BJ (cell line): ENCODE measurements around the gene CELA2A. TPM values are rescaled to one million over a fixed set of nuclear protein-coding genes. Genes with fewer than 3 reads are reported as not detected.
"Not testable (repeated sequence)": the region's sequence is repeated elsewhere in the genome, so short reads cannot be mapped to it uniquely, and the experiment has no call there.

ENCODE experiments used
- CTCF ChIA-PET: fragments of 350-600 bp; formaldehyde crosslinking; extraction: SDS; loops from one replicate; lab custom pipeline; 2021; ENCODE audit warnings: antibody characterized with exemption, inconsistent platforms; lab: Yijun Ruan, JAX
- POLR2A ChIA-PET: fragments of 300-600 bp; sonication (Branson Sonifier 250); formaldehyde crosslinking; extraction: SDS; loops from one replicate; lab custom pipeline; 2021; ENCODE audit warnings: antibody characterized with exemption; lab: Charles Lee
- DNase-seq: peaks from one replicate; pipeline ENCODE4 v3.0.0-alpha.2; 2011; ENCODE audit warnings: low read depth
- H3K27me3 ChIP-seq: 2 replicates; pipeline ENCODE4 v1.6.0; 2011; ENCODE audit warnings: low read length; ENCODE audit not compliant: control insufficient read depth, insufficient read depth
- H3K36me3 ChIP-seq: 2 replicates; pipeline ENCODE4 v1.5.1; 2011; ENCODE audit warnings: low read length; ENCODE audit not compliant: control insufficient read depth, insufficient read depth
- H3K4me3 ChIP-seq: 2 replicates; pipeline ENCODE4 v1.5.1; 2011; ENCODE audit warnings: low read depth, mild to moderate bottlenecking, control low read depth, low read length
- polyA plus RNA-seq: library from polyadenylated mRNA; depleted of rRNA; stranded (reverse); fragments of >200 nt; gene quantifications from 2 replicates; pipeline ENCODE4 v1.2.3, GENCODE V29; 2011
- TF ChIP-seq, protein P1 (sequence below): IDR thresholded peaks from 2 replicates; pipeline ENCODE4 v1.5.1; 2011; ENCODE audit warnings: low read depth, mild to moderate bottlenecking, control low read depth, inconsistent platforms, low read length, moderate library complexity; ENCODE audit not compliant: insufficient read depth

The CELA2A gene
- polyA plus RNA-seq, 1 experiment: not detected

DNA sequence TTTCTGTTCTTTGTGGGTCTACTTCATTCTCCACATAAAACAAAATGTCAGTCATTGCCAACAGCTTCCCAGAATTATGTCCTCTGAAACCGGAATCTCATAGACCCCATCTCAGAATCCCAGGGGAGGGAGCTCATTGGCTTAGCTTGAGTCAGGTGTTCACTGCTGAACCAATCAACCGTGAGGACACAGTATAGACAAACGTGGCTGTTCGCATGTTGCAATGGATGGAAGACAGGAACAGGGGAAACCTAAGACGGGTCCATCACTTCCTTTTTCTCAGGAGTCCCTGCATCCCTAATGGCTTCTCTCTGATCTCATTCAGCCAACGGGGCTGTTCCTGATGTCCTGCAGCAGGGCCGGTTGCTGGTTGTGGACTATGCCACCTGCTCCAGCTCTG, 9.1 kb downstream of the CELA2A start:
- no peak for DNase-seq
- TF ChIP-seq, protein P1, sequence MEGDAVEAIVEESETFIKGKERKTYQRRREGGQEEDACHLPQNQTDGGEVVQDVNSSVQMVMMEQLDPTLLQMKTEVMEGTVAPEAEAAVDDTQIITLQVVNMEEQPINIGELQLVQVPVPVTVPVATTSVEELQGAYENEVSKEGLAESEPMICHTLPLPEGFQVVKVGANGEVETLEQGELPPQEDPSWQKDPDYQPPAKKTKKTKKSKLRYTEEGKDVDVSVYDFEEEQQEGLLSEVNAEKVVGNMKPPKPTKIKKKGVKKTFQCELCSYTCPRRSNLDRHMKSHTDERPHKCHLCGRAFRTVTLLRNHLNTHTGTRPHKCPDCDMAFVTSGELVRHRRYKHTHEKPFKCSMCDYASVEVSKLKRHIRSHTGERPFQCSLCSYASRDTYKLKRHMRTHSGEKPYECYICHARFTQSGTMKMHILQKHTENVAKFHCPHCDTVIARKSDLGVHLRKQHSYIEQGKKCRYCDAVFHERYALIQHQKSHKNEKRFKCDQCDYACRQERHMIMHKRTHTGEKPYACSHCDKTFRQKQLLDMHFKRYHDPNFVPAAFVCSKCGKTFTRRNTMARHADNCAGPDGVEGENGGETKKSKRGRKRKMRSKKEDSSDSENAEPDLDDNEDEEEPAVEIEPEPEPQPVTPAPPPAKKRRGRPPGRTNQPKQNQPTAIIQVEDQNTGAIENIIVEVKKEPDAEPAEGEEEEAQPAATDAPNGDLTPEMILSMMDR: no peak
- CTCF ChIA-PET: no interaction called here

DNA sequence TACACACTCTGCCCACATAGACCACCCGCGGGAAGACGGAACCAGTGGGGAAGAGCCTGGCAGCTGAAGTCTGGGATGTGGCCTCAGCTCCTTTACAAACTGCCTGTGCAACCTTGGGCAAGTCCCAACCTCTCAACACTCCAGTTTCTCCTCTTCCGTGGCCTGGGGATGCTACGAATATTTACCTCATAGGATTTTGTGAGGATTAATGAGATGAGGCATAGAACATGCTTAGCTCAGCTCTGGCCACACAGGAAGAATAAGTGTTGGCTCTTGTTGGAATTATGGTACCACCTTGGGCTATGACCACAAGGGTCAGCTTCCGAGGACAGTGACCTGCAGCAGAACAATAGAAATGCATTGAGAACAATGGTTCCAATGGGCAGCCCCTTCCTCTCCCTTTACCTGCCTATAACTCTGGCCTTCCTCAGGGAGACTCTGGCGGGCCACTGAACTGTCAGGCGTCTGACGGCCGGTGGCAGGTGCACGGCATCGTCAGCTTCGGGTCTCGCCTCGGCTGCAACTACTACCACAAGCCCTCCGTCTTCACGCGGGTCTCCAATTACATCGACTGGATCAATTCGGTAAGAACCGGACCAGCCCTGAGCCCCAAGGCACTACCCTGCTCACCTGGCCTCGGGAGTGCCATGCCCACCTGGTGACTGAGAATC, 10.6 kb downstream of the CELA2A start:
- H3K27me3 ChIP-seq, H3K4me3 ChIP-seq, H3K36me3 ChIP-seq, CTCF ChIA-PET, DNase-seq, POLR2A ChIA-PET: not testable (repeated sequence)

More for the DNA sequence above, 9.1 kb downstream of the CELA2A start:
- Histone ChIP-seq H3K4me3 (no peak overlapping the region), H3K36me3 (no peaks in the 10 kb centered on the region), H3K27me3 (no peaks in the 10 kb centered on the region)
- POLR2A ChIA-PET: no interaction called here

GRCh38 chr1:15468145-15468544, 11.6 kb downstream of the CELA2A start:
- CTCF ChIA-PET: no interaction called here
- POLR2A ChIA-PET: no interaction called here
- TF ChIP-seq, protein P1: no peak

DNA sequence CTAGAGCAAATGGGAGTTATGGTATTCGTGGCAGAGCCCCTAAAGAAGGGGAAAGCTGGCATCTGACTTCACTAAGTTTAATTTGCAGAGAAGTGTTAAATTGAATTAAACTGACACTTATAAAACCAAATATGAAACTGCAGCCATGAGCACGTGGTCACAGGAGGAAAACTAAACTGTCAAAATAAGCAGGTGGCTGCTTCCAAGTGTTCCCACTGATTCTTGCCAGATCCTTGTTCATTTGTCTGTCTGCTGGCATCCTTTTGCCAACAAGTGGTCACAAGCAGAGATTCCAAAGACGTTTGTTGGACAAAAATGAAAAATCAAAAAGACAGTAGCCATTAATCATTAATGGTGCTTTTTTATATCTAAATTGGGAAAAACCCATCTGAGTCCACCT, 12.8 kb downstream of the CELA2A start:
- Histone ChIP-seq H3K36me3 (no peaks in the 10 kb centered on the region), H3K27me3 (no peaks in the 10 kb centered on the region), H3K4me3 (no peak overlapping the region)
- no peak for DNase-seq
- TF ChIP-seq, protein P1: no peak
- ChIA-PET CTCF (interaction anchor here (0.9 kb wide), 1 partner anchor 60 kb away, joined by 3 read pairs; no protein-coding TSS in a partner anchor), POLR2A (no interaction called here)

More at GRCh38 chr1:15468145-15468544, 11.6 kb downstream of the CELA2A start:
- Histone ChIP-seq H3K27me3 (no peaks in the 10 kb centered on the region), H3K36me3 (no peaks in the 10 kb centered on the region), H3K4me3 (no peak overlapping the region)
- no peak for DNase-seq

DNA sequence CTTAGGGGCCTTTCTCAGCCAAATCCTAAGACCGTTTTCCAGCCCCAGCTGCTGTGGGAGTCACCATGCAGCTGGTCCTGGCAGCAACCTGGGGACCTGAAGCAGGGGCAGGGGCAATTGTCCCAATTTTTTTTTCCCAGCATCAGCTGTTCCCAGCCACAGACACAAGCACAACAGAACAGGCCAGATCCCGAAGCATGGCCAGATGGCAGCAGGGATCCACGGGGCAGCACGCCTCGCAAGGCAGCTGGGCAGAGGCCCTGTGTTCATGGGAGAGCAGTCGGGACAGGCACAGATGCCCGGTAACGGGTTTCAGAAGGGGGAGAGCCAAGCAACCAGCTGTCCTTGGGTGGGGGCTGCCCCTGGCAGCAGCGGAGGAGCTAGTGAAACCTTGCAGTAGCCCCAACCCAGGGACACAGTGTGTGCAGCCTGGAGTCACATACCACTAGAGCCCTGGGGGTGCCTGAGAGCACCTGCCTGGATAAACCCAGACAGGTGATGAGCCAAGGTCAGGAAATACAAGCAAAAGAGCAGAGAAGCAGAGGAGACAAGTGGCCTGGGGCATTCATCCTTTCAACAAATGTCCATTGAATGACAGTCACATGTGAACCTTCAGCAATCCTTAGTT, 13.4 kb downstream of the CELA2A start:
- DNase-seq, POLR2A ChIA-PET, H3K4me3 ChIP-seq, H3K27me3 ChIP-seq, H3K36me3 ChIP-seq: not testable (repeated sequence)
- CTCF ChIA-PET: interaction anchor here (0.9 kb wide), 1 partner anchor 59 kb away, joined by 3 read pairs; no protein-coding TSS in a partner anchor

- H3K36me3 ChIP-seq, DNase-seq, CTCF ChIA-PET, H3K27me3 ChIP-seq, POLR2A ChIA-PET, H3K4me3 ChIP-seq: not testable (repeated sequence)
These were observed 14.5 kb downstream of the CELA2A start for GRCh38 chr1:15471067-15471466.

GRCh38 chr1:15471723-15472122, 15.2 kb downstream of the CELA2A start:
- DNase-seq, H3K36me3 ChIP-seq, POLR2A ChIA-PET, H3K4me3 ChIP-seq, CTCF ChIA-PET, H3K27me3 ChIP-seq: not testable (repeated sequence)
